ENCODE data around the gene DIAPH2.

GRCh38 chrX:96833333-96833732 is 148.7 kb downstream of the DIAPH2 start:
- TF ChIP-seq, protein P1, sequence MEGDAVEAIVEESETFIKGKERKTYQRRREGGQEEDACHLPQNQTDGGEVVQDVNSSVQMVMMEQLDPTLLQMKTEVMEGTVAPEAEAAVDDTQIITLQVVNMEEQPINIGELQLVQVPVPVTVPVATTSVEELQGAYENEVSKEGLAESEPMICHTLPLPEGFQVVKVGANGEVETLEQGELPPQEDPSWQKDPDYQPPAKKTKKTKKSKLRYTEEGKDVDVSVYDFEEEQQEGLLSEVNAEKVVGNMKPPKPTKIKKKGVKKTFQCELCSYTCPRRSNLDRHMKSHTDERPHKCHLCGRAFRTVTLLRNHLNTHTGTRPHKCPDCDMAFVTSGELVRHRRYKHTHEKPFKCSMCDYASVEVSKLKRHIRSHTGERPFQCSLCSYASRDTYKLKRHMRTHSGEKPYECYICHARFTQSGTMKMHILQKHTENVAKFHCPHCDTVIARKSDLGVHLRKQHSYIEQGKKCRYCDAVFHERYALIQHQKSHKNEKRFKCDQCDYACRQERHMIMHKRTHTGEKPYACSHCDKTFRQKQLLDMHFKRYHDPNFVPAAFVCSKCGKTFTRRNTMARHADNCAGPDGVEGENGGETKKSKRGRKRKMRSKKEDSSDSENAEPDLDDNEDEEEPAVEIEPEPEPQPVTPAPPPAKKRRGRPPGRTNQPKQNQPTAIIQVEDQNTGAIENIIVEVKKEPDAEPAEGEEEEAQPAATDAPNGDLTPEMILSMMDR (conservative IDR thresholded peaks at IDR 0.05; ENCODE audit: low read length): no peak
- TF ChIP-seq EZH2phosphoT487 (IDR thresholded peaks at IDR 0.05; ENCODE audit: borderline replicate concordance): no peak
